Endothelial cell of umbilical vein (primary cell): ENCODE results near the gene CD300LF.

Source experiments
- EZH2 ChIP-seq: IDR thresholded peaks from 2 replicates; pipeline ENCODE4 v1.6.1; 2012; ENCODE audit warnings: borderline replicate concordance, low read depth, mild to moderate bottlenecking, moderate library complexity, low read length, inconsistent platforms; ENCODE audit not compliant: severe bottlenecking
- FOS ChIP-seq: IDR thresholded peaks from 2 replicates; pipeline ENCODE4 v1.6.1; 2011; ENCODE audit warnings: mild to moderate bottlenecking, low read length, moderate library complexity, borderline replicate concordance; ENCODE audit not compliant: insufficient read depth
- JUN ChIP-seq: IDR thresholded peaks from 2 replicates; pipeline ENCODE4 v1.6.1; 2011; ENCODE audit warnings: borderline replicate concordance, low read depth; ENCODE audit not compliant: insufficient read length, insufficient read depth
- MYC ChIP-seq: IDR thresholded peaks from one replicate; pipeline ENCODE4 v1.6.1; 2011; ENCODE audit warnings: mild to moderate bottlenecking, low read depth, low read length
- POLR2A ChIP-seq: IDR thresholded peaks from 2 replicates; pipeline ENCODE4 v1.6.1; 2012; ENCODE audit warnings: low read depth, mild to moderate bottlenecking, control low read depth, low read length
- POLR2AphosphoS5 ChIP-seq: IDR thresholded peaks from 2 replicates; pipeline ENCODE4 v1.6.1; 2012; ENCODE audit warnings: low read depth, mild to moderate bottlenecking, control low read depth, low read length, moderate library complexity; ENCODE audit not compliant: insufficient read depth
- TF ChIP-seq, protein P1 (sequence below), 2 donors: IDR thresholded peaks; 1 replicate in 1 of 2; 2 replicates in 1 of 2; pipeline ENCODE4 v1.5.1; 2011; ENCODE audit warnings: low read length in 2 of 2, mild to moderate bottlenecking in 2 of 2, moderate library complexity in 2 of 2, control low read depth in 1 of 2, inconsistent platforms in 1 of 2, low read depth in 1 of 2; ENCODE audit not compliant: insufficient read depth in 1 of 2; ENCODE audit errors: extremely low read depth in 1 of 2
- TF ChIP-seq, protein P2 (sequence below): IDR thresholded peaks from 2 replicates; pipeline ENCODE4 v1.6.1; 2011; ENCODE audit not compliant: insufficient read depth, insufficient read length

DNA sequence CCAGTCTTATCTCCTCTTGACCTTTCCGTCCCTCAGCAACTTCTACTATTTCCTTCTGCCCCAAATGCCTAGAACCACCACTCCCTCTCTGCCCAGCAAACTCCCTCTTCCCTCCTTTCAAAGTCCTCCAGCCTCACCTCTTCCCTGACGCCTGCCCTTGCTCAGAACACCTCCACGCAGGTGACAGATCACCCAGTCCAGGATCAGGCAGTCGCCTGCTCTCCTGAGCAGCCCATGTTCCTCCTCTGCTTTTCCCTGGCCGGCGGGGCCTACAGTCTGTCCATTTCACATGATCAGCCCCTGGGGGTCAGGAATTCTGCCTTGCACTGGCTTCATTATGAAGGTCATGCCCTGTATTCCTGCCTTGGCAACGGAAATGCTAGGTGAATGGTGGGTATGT is 422 bp downstream of the CD300LF start:
- TF ChIP-seq, protein P1, sequence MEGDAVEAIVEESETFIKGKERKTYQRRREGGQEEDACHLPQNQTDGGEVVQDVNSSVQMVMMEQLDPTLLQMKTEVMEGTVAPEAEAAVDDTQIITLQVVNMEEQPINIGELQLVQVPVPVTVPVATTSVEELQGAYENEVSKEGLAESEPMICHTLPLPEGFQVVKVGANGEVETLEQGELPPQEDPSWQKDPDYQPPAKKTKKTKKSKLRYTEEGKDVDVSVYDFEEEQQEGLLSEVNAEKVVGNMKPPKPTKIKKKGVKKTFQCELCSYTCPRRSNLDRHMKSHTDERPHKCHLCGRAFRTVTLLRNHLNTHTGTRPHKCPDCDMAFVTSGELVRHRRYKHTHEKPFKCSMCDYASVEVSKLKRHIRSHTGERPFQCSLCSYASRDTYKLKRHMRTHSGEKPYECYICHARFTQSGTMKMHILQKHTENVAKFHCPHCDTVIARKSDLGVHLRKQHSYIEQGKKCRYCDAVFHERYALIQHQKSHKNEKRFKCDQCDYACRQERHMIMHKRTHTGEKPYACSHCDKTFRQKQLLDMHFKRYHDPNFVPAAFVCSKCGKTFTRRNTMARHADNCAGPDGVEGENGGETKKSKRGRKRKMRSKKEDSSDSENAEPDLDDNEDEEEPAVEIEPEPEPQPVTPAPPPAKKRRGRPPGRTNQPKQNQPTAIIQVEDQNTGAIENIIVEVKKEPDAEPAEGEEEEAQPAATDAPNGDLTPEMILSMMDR (IDR thresholded peaks at IDR 0.05; ENCODE audit: extremely low read depth in 1 of 2, insufficient read depth in 1 of 2, low read depth in 1 of 2, low read length in 2 of 2) = no peak
- TF ChIP-seq EZH2 = no peak
- TF ChIP-seq JUN = no peak
- TF ChIP-seq POLR2A = no peak
- TF ChIP-seq FOS = no peak
- TF ChIP-seq, protein P2, sequence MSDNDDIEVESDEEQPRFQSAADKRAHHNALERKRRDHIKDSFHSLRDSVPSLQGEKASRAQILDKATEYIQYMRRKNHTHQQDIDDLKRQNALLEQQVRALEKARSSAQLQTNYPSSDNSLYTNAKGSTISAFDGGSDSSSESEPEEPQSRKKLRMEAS = no peak
- TF ChIP-seq POLR2AphosphoS5 = no peak
- TF ChIP-seq MYC = no peak
